Measurements from ENCODE around the gene AFG3L2. TPM values are rescaled to one million over a fixed set of nuclear protein-coding genes. Genes with fewer than 3 reads are reported as not detected.

Gene AFG3L2
- total and polyA plus RNA-seq, 3 donors from 2014 or later: 47.6 to 63.6 (median 57.4) TPM

GRCh38 chr18:12296457-12296856 lies 80.6 kb downstream of the AFG3L2 start:
- TF ChIP-seq POLR2A (IDR thresholded peaks at IDR 0.05) (no peak), CTCF (IDR thresholded peaks at IDR 0.05) (no peak)
- Histone ChIP-seq H3K9me3 (no peaks in the 10 kb centered on the region), H3K4me3 (no peak overlapping the region), H3K36me3 (ENCODE audit: low read depth, missing control alignments) (no peaks in the 10 kb centered on the region), H3K27me3 (no peaks in the 10 kb centered on the region), H3K27ac (no peak overlapping the region), H3K4me1 (no peaks in the 10 kb centered on the region)
- intact Hi-C loops (cut with DNase I; ENCODE audit: low total_unique reads): no loop called here
- DNase-seq: no peak
- 83 to 88% methylated on average over 1 of the region's 1 CpG for WGBS, 2 donors

GRCh38 chr18:12296087-12296403 lies 81.0 kb downstream of the AFG3L2 start:
- no peaks in the 10 kb centered on the region for H3K9me3 ChIP-seq
- H3K36me3 ChIP-seq (ENCODE audit: low read depth, missing control alignments): no peaks in the 10 kb centered on the region
- H3K4me3 ChIP-seq: no peak overlapping the region
- DNase-seq: peak; percentile 2
- intact Hi-C loops (cut with DNase I; ENCODE audit: low total_unique reads): no loop called here
- H3K27me3 ChIP-seq: no peaks in the 10 kb centered on the region
- H3K4me1 ChIP-seq: no peaks in the 10 kb centered on the region
- TF ChIP-seq POLR2A (IDR thresholded peaks at IDR 0.05) (no peak), CTCF (IDR thresholded peaks at IDR 0.05) (no peak)
- 95% methylated on average over 3 of the region's 3 CpGs for WGBS, 2 donors
- no peak overlapping the region for H3K27ac ChIP-seq

DNA sequence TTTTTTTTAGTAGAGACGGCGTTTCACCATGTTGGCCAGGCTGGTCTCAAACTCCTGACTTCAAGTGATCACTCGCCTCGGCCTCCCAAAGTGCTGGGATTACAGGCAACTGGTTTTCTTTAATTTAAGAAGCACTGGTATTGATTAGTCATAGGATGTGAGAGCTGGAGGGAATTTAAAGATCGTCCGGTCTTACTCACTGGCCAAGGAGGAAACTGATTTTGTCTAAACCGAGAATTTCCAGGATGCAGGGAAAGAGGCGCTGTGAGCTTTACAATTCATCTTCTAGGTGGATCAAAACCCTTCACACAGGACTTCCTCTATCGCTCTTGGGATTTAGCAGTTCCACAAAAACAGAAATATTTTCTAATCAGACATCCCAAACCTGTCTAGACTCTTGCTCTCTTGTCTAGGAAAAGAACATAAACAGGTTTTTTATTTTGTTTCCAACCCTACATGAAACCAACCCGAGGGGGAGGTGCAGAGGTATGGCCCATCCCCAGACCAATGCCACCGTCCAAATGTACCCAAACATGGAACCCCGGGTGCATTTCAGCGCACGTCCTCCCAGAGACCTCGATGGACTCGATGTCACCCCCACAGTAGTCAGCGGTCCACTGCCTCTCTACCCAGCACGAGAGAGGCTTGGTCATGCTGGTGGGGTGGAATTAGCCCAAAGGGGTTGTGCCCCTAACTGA lies 81.5 kb downstream of the AFG3L2 start:
- Histone ChIP-seq H3K27me3 (no peaks in the 10 kb centered on the region), H3K4me1 (no peaks in the 10 kb centered on the region), H3K36me3 (ENCODE audit: low read depth, missing control alignments) (no peaks in the 10 kb centered on the region), H3K27ac (no peak overlapping the region), H3K9me3 (no peaks in the 10 kb centered on the region), H3K4me3 (no peak overlapping the region)
- 95% methylated on average over 16 to 18 of the region's 18 CpGs for WGBS, 2 donors
- no peak for TF ChIP-seq CTCF (IDR thresholded peaks at IDR 0.05)
- no peak for TF ChIP-seq POLR2A (IDR thresholded peaks at IDR 0.05)
- DNase-seq: no peak
- intact Hi-C loops (cut with DNase I; ENCODE audit: low total_unique reads): no loop called here

DNA sequence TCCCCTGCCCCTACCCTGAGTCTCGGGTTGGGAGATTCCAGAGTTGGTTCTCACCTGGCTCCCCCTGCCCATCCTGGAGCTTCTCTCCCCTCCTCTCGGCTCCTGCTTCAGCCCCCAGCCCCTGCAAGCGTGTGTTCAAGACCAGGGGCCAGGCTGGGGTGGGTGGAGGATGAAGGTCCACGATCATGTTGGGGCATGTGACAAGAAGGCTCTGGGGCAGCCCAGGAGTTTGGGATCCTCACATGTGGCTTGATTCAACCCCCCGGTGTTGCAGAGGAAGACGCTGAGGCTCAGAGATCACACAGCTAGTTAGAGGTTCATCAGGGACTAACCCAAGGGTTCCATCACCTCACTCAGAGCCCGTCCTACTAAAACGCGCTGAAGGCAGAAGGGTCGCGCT lies 83.2 kb downstream of the AFG3L2 start:
- no peak overlapping the region for H3K4me3 ChIP-seq
- TF ChIP-seq CTCF (IDR thresholded peaks at IDR 0.05): no peak
- TF ChIP-seq POLR2A (IDR thresholded peaks at IDR 0.05): no peak
- intact Hi-C loops (cut with DNase I; ENCODE audit: low total_unique reads): no loop called here
- no peaks in the 10 kb centered on the region for H3K36me3 ChIP-seq (ENCODE audit: low read depth, missing control alignments)
- H3K27ac ChIP-seq: no peak overlapping the region
- no peaks in the 10 kb centered on the region for H3K27me3 ChIP-seq
- peaks cover 2% of the 10 kb centered on the region for H3K4me1 ChIP-seq
- WGBS, 2 donors: 81 to 85% methylated on average over 10 to 11 of the region's 11 CpGs
- H3K9me3 ChIP-seq: no peaks in the 10 kb centered on the region
- DNase-seq: peak; percentile 4

GRCh38 chr18:12291690-12292089 lies 85.3 kb downstream of the AFG3L2 start:
- H3K9me3 ChIP-seq: no peaks in the 10 kb centered on the region
- TF ChIP-seq CTCF (IDR thresholded peaks at IDR 0.05) (no peak), POLR2A (IDR thresholded peaks at IDR 0.05) (no peak)
- no peak overlapping the region for H3K4me3 ChIP-seq
- intact Hi-C loops (cut with DNase I; ENCODE audit: low total_unique reads): no loop called here
- WGBS, 2 donors: 90 to 93% methylated on average over 14 of the region's 14 CpGs
- H3K4me1 ChIP-seq: peaks cover 11% of the 10 kb centered on the region
- no peaks in the 10 kb centered on the region for H3K36me3 ChIP-seq (ENCODE audit: low read depth, missing control alignments)
- DNase-seq: no peak
- H3K27me3 ChIP-seq: no peaks in the 10 kb centered on the region
- no peak overlapping the region for H3K27ac ChIP-seq
